Activated T-cell treated with anti-CD3 and anti-CD28 coated beads, Interleukin-2, amount 50 U/mL, for 72 hours (primary cell): Measurements from ENCODE around the gene EHHADH. TPM values are rescaled to one million over a fixed set of nuclear protein-coding genes. Genes with fewer than 3 reads are reported as not detected.
"Not testable (repeated sequence)": the region's sequence is repeated elsewhere in the genome, so short reads cannot be mapped to it uniquely, and the experiment has no call there.

ENCODE experiments used
- ATAC-seq, 2 donors: fragments of 150-1000 bp; cut with Tn5 transposase; replicated peaks in 1 of 2; 2 replicates each; pipeline ENCODE4 v1.10.0; 2021; ENCODE audit warnings: moderate library complexity in 2 of 2, mild to moderate bottlenecking in 1 of 2
- DNase-seq, 2 donors: peaks; one replicate each; pipeline ENCODE4 v3.0.0; 2021 to 2022; ENCODE audit warnings: mixed read lengths in 1 of 2
- H3K27ac Mint-ChIP-seq: one replicate; pipeline ENCODE4 v1.8.0; 2022; ENCODE audit warnings: mild to moderate bottlenecking, moderate library complexity, mixed read lengths
- H3K27me3 Mint-ChIP-seq: one replicate; pipeline ENCODE4 v1.8.0; 2022; ENCODE audit warnings: low read depth, mixed read lengths
- H3K36me3 Mint-ChIP-seq, 2 donors: one replicate each; pipeline ENCODE4 v1.8.0; 2022; ENCODE audit warnings: mixed read lengths in 2 of 2, mild to moderate bottlenecking in 1 of 2; ENCODE audit not compliant: insufficient read depth in 2 of 2
- H3K4me1 Mint-ChIP-seq: one replicate; pipeline ENCODE4 v1.8.0; 2022; ENCODE audit warnings: low read depth, mixed read lengths
- H3K4me3 Mint-ChIP-seq, 2 donors: one replicate each; pipeline ENCODE4 v1.8.0; 2022; ENCODE audit warnings: mild to moderate bottlenecking in 2 of 2, mixed read lengths in 2 of 2, moderate library complexity in 2 of 2
- H3K9me3 Mint-ChIP-seq, 2 donors: one replicate each; pipeline ENCODE4 v1.8.0; 2022; ENCODE audit warnings: mixed read lengths in 2 of 2
- total RNA-seq, 2 donors: library from RNA; stranded (reverse); gene quantifications; one replicate each; pipeline ENCODE4 v1.2.3, GENCODE V29; 2022

EHHADH gene
- total RNA-seq: 1 to 10 TPM; 5.3 to 6.9 TPM

GRCh38 chr3:185253645-185254410, at the start of gene EHHADH:
EHHADH (minus strand) TSS chr3:185254049; CDS start chr3:185254022, 27 bp downstream.
- Mint-ChIP-seq H3K9me3 (peaks cover 6 to 12% of the 10 kb centered on the region in 2 donors), H3K27ac (peak within 1 kb of the TSS; percentile 96), H3K4me3 (peak within 1 kb of the TSS; percentile 79 to 88), H3K27me3 (peaks cover 9% of the 10 kb centered on the region), H3K36me3 (peaks cover 6 to 8% of the 10 kb centered on the region in 2 donors), H3K4me1 (peaks cover 10% of the 10 kb centered on the region)
- DNase-seq: peak; percentile 64 to 71
- ATAC-seq: peak; percentile 95 to 96

GRCh38 chr3:185299918-185300426, 46.1 kb upstream of the EHHADH start:
- peak overlapping the region; percentile 29 for H3K27ac Mint-ChIP-seq
- not testable (repeated sequence) for H3K9me3 Mint-ChIP-seq, ATAC-seq, DNase-seq, H3K27me3 Mint-ChIP-seq, H3K36me3 Mint-ChIP-seq, H3K4me1 Mint-ChIP-seq
- peak overlapping the region in 1 of 2 donors; percentile 64 for H3K4me3 Mint-ChIP-seq

GRCh38 chr3:185297867-185298266, 44.0 kb upstream of the EHHADH start:
- ATAC-seq: no peak
- H3K4me3 Mint-ChIP-seq: peak overlapping the region in 1 of 2 donors; percentile 54
- peak overlapping the region; percentile 80 for H3K27ac Mint-ChIP-seq
- peaks cover 6% of the 10 kb centered on the region for H3K4me1 Mint-ChIP-seq
- H3K27me3 Mint-ChIP-seq: no peaks in the 10 kb centered on the region
- no peak for DNase-seq
- H3K9me3 Mint-ChIP-seq: no peaks in the 10 kb centered on the region
- H3K36me3 Mint-ChIP-seq: peaks cover 0 to 4% of the 10 kb centered on the region in 2 donors

- ATAC-seq (peak; percentile 81 to 82), DNase-seq (peak; percentile 2 to 25)
- Mint-ChIP-seq H3K4me1 (peaks cover 24% of the 10 kb centered on the region), H3K9me3 (no peaks in the 10 kb centered on the region), H3K27me3 (no peaks in the 10 kb centered on the region), H3K27ac (peak overlapping the region; percentile 50), H3K4me3 (peak overlapping the region in 1 of 2 donors; percentile 51), H3K36me3 (peaks cover 0 to 5% of the 10 kb centered on the region in 2 donors)
Measured at GRCh38 chr3:185292238-185292637, 38.4 kb upstream of the EHHADH start.

- Mint-ChIP-seq H3K4me3 (peak overlapping the region in 1 of 2 donors; percentile 84), H3K27ac (peak overlapping the region; percentile 91), H3K36me3 (peaks cover 0 to 5% of the 10 kb centered on the region in 2 donors), H3K4me1 (peaks cover 24% of the 10 kb centered on the region), H3K27me3 (no peaks in the 10 kb centered on the region), H3K9me3 (no peaks in the 10 kb centered on the region)
- ATAC-seq: peak; percentile 87 to 89
- DNase-seq: peak; percentile 25 to 41
Measured at GRCh38 chr3:185290266-185290665, 36.4 kb upstream of the EHHADH start.

- Mint-ChIP-seq H3K36me3 (peaks cover 8 to 13% of the 10 kb centered on the region in 2 donors), H3K4me3 (peak overlapping the region; percentile 93 to 98), H3K9me3 (peaks cover 0 to 3% of the 10 kb centered on the region in 2 donors), H3K27me3 (peaks cover 7% of the 10 kb centered on the region), H3K27ac (peak overlapping the region; percentile 91), H3K4me1 (peaks cover 30% of the 10 kb centered on the region)
- ATAC-seq (no peak), DNase-seq (no peak)
Measured at GRCh38 chr3:185283374-185283935, 29.6 kb upstream of the EHHADH start.

GRCh38 chr3:185282696-185283373, 29.0 kb upstream of the EHHADH start:
- ATAC-seq: peak; percentile 100
- H3K36me3 Mint-ChIP-seq: peaks cover 8 to 13% of the 10 kb centered on the region in 2 donors
- H3K4me1 Mint-ChIP-seq: peaks cover 30% of the 10 kb centered on the region
- peak overlapping the region; percentile 93 to 98 for H3K4me3 Mint-ChIP-seq
- peak; percentile 93 to 96 for DNase-seq
- peak overlapping the region; percentile 91 for H3K27ac Mint-ChIP-seq
- H3K9me3 Mint-ChIP-seq: peaks cover 0 to 3% of the 10 kb centered on the region in 2 donors
- peaks cover 7% of the 10 kb centered on the region for H3K27me3 Mint-ChIP-seq

GRCh38 chr3:185280572-185281365, 26.9 kb upstream of the EHHADH start:
- Mint-ChIP-seq H3K36me3 (peaks cover 8 to 13% of the 10 kb centered on the region in 2 donors), H3K4me1 (peaks cover 30% of the 10 kb centered on the region), H3K27ac (no peak overlapping the region), H3K9me3 (peaks cover 0 to 3% of the 10 kb centered on the region in 2 donors), H3K27me3 (peaks cover 24% of the 10 kb centered on the region), H3K4me3 (peak overlapping the region in 1 of 2 donors; percentile 24)
- ATAC-seq (no peak), DNase-seq (no peak)

- Mint-ChIP-seq H3K27me3 (peaks cover 24% of the 10 kb centered on the region), H3K27ac (no peak overlapping the region), H3K36me3 (peaks cover 8 to 13% of the 10 kb centered on the region in 2 donors), H3K4me1 (peaks cover 30% of the 10 kb centered on the region), H3K4me3 (no peak overlapping the region), H3K9me3 (peaks cover 0 to 3% of the 10 kb centered on the region in 2 donors)
- DNase-seq (no peak), ATAC-seq (no peak)
Measured at GRCh38 chr3:185279587-185280138, 25.8 kb upstream of the EHHADH start.

GRCh38 chr3:185276415-185276814, 22.6 kb upstream of the EHHADH start:
- Mint-ChIP-seq H3K4me1 (peaks cover 6% of the 10 kb centered on the region), H3K27me3 (peaks cover 24% of the 10 kb centered on the region), H3K9me3 (no peaks in the 10 kb centered on the region), H3K4me3 (no peak overlapping the region), H3K36me3 (peaks cover 0 to 2% of the 10 kb centered on the region in 2 donors), H3K27ac (no peak overlapping the region)
- no peak for DNase-seq
- ATAC-seq: no peak

- no peak for DNase-seq
- ATAC-seq: no peak
- H3K36me3 Mint-ChIP-seq: no peaks in the 10 kb centered on the region
- no peak overlapping the region for H3K4me3 Mint-ChIP-seq
- no peaks in the 10 kb centered on the region for H3K9me3 Mint-ChIP-seq
- H3K27ac Mint-ChIP-seq: no peak overlapping the region
- H3K4me1 Mint-ChIP-seq: no peaks in the 10 kb centered on the region
- H3K27me3 Mint-ChIP-seq: peaks cover 20% of the 10 kb centered on the region
Measured at GRCh38 chr3:185272033-185272432, 18.2 kb upstream of the EHHADH start.

- Mint-ChIP-seq H3K27ac (no peak overlapping the region), H3K36me3 (no peaks in the 10 kb centered on the region), H3K9me3 (no peaks in the 10 kb centered on the region), H3K4me3 (no peak overlapping the region), H3K27me3 (peaks cover 12% of the 10 kb centered on the region), H3K4me1 (no peaks in the 10 kb centered on the region)
- DNase-seq: no peak
- ATAC-seq: no peak
Measured at GRCh38 chr3:185270956-185271332, 17.1 kb upstream of the EHHADH start.
